ENCODE measurements around the gene TMC5.
"Not testable (repeated sequence)": the region's sequence is repeated elsewhere in the genome, so short reads cannot be mapped to it uniquely, and the experiment has no call there.

Gene TMC5

GRCh38 chr16:19417640-19418039, at the start of gene TMC5:
TSS of gene TMC5 (plus strand) at chr16:19417883. CDS start at chr16:19440039, 22,156 bp downstream.
- DNase-seq (ENCODE audit: extremely low read depth, low read depth) = no peak
- no peak for TF ChIP-seq CTCF (IDR thresholded peaks at IDR 0.05; ENCODE audit: low read depth, low read length, missing control alignments)
- H3K4me3 ChIP-seq (replicated peaks; ENCODE audit: low read depth, low read length) = no peak within 1 kb of the TSS

GRCh38 chr16:19372541-19372940, 45.1 kb upstream of the TMC5 start:
- not testable (repeated sequence) for DNase-seq (ENCODE audit: extremely low read depth, low read depth); H3K4me3 ChIP-seq (replicated peaks; ENCODE audit: low read depth, low read length)

GRCh38 chr16:19374402-19374801, 43.3 kb upstream of the TMC5 start:
- H3K4me3 ChIP-seq (replicated peaks; ENCODE audit: low read depth, low read length) = no peak overlapping the region
- DNase-seq (ENCODE audit: extremely low read depth, low read depth) = no peak
- TF ChIP-seq CTCF (IDR thresholded peaks at IDR 0.05; ENCODE audit: low read depth, low read length, missing control alignments) = no peak

GRCh38 chr16:19375561-19376158, 42.0 kb upstream of the TMC5 start:
- DNase-seq (ENCODE audit: extremely low read depth, low read depth) = peak; percentile 14
- no peak overlapping the region for H3K4me3 ChIP-seq (replicated peaks; ENCODE audit: low read depth, low read length)
- TF ChIP-seq CTCF (IDR thresholded peaks at IDR 0.05; ENCODE audit: low read depth, low read length, missing control alignments) = peak; percentile 71

- no peak for DNase-seq (ENCODE audit: extremely low read depth, low read depth)
- TF ChIP-seq CTCF (IDR thresholded peaks at IDR 0.05; ENCODE audit: low read depth, low read length, missing control alignments) = no peak
- no peak overlapping the region for H3K4me3 ChIP-seq (replicated peaks; ENCODE audit: low read depth, low read length)
Measured at GRCh38 chr16:19377864-19378263, 39.8 kb upstream of the TMC5 start.

- H3K4me3 ChIP-seq (replicated peaks; ENCODE audit: low read depth, low read length) = no peak overlapping the region
- TF ChIP-seq CTCF (IDR thresholded peaks at IDR 0.05; ENCODE audit: low read depth, low read length, missing control alignments) = no peak
- no peak for DNase-seq (ENCODE audit: extremely low read depth, low read depth)
Measured at GRCh38 chr16:19378511-19378910, 39.2 kb upstream of the TMC5 start.

- TF ChIP-seq CTCF (IDR thresholded peaks at IDR 0.05; ENCODE audit: low read depth, low read length, missing control alignments) = no peak
- DNase-seq (ENCODE audit: extremely low read depth, low read depth) = no peak
- H3K4me3 ChIP-seq (replicated peaks; ENCODE audit: low read depth, low read length) = no peak overlapping the region
Measured at GRCh38 chr16:19379838-19380237, 37.8 kb upstream of the TMC5 start.
